HEK293 (cell line): ENCODE measurements around the gene EPHA6.

ENCODE experiments used
- CTCF ChIA-PET: fragments of 350-600 bp; formaldehyde crosslinking; extraction: SDS; loops from one replicate; lab custom pipeline; 2021; ENCODE audit warnings: antibody characterized with exemption; lab: Yijun Ruan, JAX
- POLR2A ChIA-PET: fragments of 300-600 bp; formaldehyde crosslinking; extraction: SDS; loops from one replicate; lab custom pipeline; 2020; ENCODE audit warnings: antibody characterized with exemption, inconsistent platforms; lab: Yijun Ruan, JAX
- H3K27ac ChIP-seq: fragments of 200-500 bp; sonication (Bioruptor generic); 2 replicates; pipeline ENCODE4 v1.5.1; 2014; ENCODE audit warnings: low read depth, low read length, control low read depth, inconsistent platforms; ENCODE audit errors: extremely low read depth
- H3K36me3 ChIP-seq, 2 experiments: fragments of 200-500 bp in 1 of 2; sonication (Bioruptor generic) in 1 of 2; 1 replicate in 1 of 2; 2 replicates in 1 of 2; pipeline ENCODE4 v1.5.1; 2014 to 2017; ENCODE audit warnings: inconsistent platforms in 2 of 2, low read length in 2 of 2; ENCODE audit not compliant: control insufficient read depth in 2 of 2, insufficient read depth in 1 of 2
- H3K4me1 ChIP-seq: fragments of 200-500 bp; sonication (Bioruptor generic); 2 replicates; pipeline ENCODE4 v1.5.1; 2014; ENCODE audit warnings: mild to moderate bottlenecking, low read length, inconsistent platforms; ENCODE audit not compliant: control insufficient read depth, insufficient read depth
- H3K4me3 ChIP-seq: 2 replicates; pipeline ENCODE4 v1.5.1; 2011; ENCODE audit warnings: low read depth, mild to moderate bottlenecking, control low read depth, low read length, moderate library complexity
- H3K9me3 ChIP-seq: fragments of 200-500 bp; sonication (Bioruptor generic); 2 replicates; pipeline ENCODE4 v1.5.1; 2014; ENCODE audit warnings: low read depth, low read length, inconsistent platforms; ENCODE audit not compliant: control insufficient read depth, insufficient read depth
- HOXC10 ChIP-seq: sonication (generic); formaldehyde crosslinking; IDR thresholded peaks from 2 replicates; pipeline ENCODE4 v1.8.1; 2023; ENCODE audit warnings: mild to moderate bottlenecking, missing genetic modification reagents
- KLF1 ChIP-seq: fragments of 450-650 bp; formaldehyde crosslinking; IDR thresholded peaks from 2 replicates; pipeline ENCODE4 v1.5.1; 2016; ENCODE audit warnings: missing biosample characterization, missing genetic modification characterization
- REPIN1 ChIP-seq: fragments of 450-650 bp; formaldehyde crosslinking; IDR thresholded peaks from 2 replicates; pipeline ENCODE4 v1.5.1; 2017; ENCODE audit warnings: missing biosample characterization, missing genetic modification characterization, low read depth
- SCRT2 ChIP-seq: fragments of 450-650 bp; formaldehyde crosslinking; IDR thresholded peaks from 2 replicates; pipeline ENCODE4 v1.5.1; 2016; ENCODE audit warnings: missing biosample characterization, missing genetic modification characterization
- TRIM28 ChIP-seq: IDR thresholded peaks from 2 replicates; pipeline ENCODE4 v1.6.1; 2011; ENCODE audit warnings: low read length, control low read depth, borderline replicate concordance
- ZBTB48 ChIP-seq: fragments of 450-650 bp; formaldehyde crosslinking; IDR thresholded peaks from 2 replicates; pipeline ENCODE4 v1.5.1; 2016; ENCODE audit warnings: missing biosample characterization, missing genetic modification characterization
- ZNF2 ChIP-seq: fragments of 450-650 bp; formaldehyde crosslinking; IDR thresholded peaks from 2 replicates; pipeline ENCODE4 v1.5.1; 2016; ENCODE audit warnings: missing biosample characterization, missing genetic modification characterization
- ZNF311 ChIP-seq: fragments of 450-650 bp; formaldehyde crosslinking; IDR thresholded peaks from 2 replicates; pipeline ENCODE4 v1.5.1; 2017; ENCODE audit warnings: missing biosample characterization, missing genetic modification characterization, borderline replicate concordance
- ZNF514 ChIP-seq: fragments of 450-650 bp; formaldehyde crosslinking; IDR thresholded peaks from 2 replicates; pipeline ENCODE4 v1.5.1; 2016; ENCODE audit warnings: missing biosample characterization, missing genetic modification characterization
- ZNF530 ChIP-seq: fragments of 450-650 bp; formaldehyde crosslinking; IDR thresholded peaks from 2 replicates; pipeline ENCODE4 v1.5.1; 2016; ENCODE audit warnings: low read depth, missing biosample characterization, missing genetic modification characterization
- ZNF548 ChIP-seq: fragments of 450-650 bp; formaldehyde crosslinking; IDR thresholded peaks from 2 replicates; pipeline ENCODE4 v1.5.1; 2016; ENCODE audit warnings: missing biosample characterization, missing genetic modification characterization
- ZNF549 ChIP-seq: fragments of 450-650 bp; IDR thresholded peaks from 2 replicates; pipeline ENCODE4 v1.5.1; 2018; ENCODE audit warnings: missing biosample characterization, missing genetic modification characterization, mild to moderate bottlenecking, inconsistent platforms, moderate library complexity
- ZNF701 ChIP-seq: fragments of 450-650 bp; formaldehyde crosslinking; IDR thresholded peaks from 2 replicates; pipeline ENCODE4 v1.5.1; 2016; ENCODE audit warnings: missing biosample characterization, missing genetic modification characterization
- ZNF768 ChIP-seq: fragments of 450-650 bp; formaldehyde crosslinking; IDR thresholded peaks from 2 replicates; pipeline ENCODE4 v1.5.1; 2018; ENCODE audit warnings: missing biosample characterization, mild to moderate bottlenecking, missing genetic modification characterization
- TF ChIP-seq, protein P1 (sequence below): fragments of 450-650 bp; formaldehyde crosslinking; IDR thresholded peaks from 2 replicates; pipeline ENCODE4 v1.5.1; 2016; ENCODE audit warnings: missing biosample characterization, missing genetic modification characterization
- TF ChIP-seq, protein P2 (sequence below): fragments of 450-650 bp; formaldehyde crosslinking; IDR thresholded peaks from 2 replicates; pipeline ENCODE4 v1.5.1; 2016; ENCODE audit warnings: missing biosample characterization, missing genetic modification characterization
- TF ChIP-seq, protein P3 (sequence below): fragments of 450-650 bp; formaldehyde crosslinking; IDR thresholded peaks from 2 replicates; pipeline ENCODE4 v1.5.1; 2016; ENCODE audit warnings: missing biosample characterization, missing genetic modification characterization

The EPHA6 gene

DNA sequence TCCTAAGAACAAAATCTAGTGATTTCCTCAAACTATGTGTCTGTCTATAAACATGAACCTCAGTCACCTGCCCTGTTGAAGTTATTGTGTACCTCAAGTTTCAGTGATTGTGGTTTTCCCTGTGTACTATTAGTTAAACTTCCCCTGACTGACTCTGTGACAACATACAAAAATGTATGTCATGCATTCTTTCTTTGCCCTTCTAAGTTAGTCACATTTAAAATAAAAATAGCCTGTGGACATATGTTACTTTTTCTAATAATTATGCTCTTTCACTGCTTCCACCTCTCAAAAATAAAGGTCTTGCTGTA lies 29.8 kb downstream of the EPHA6 start (continued):
- TF ChIP-seq, protein P1, sequence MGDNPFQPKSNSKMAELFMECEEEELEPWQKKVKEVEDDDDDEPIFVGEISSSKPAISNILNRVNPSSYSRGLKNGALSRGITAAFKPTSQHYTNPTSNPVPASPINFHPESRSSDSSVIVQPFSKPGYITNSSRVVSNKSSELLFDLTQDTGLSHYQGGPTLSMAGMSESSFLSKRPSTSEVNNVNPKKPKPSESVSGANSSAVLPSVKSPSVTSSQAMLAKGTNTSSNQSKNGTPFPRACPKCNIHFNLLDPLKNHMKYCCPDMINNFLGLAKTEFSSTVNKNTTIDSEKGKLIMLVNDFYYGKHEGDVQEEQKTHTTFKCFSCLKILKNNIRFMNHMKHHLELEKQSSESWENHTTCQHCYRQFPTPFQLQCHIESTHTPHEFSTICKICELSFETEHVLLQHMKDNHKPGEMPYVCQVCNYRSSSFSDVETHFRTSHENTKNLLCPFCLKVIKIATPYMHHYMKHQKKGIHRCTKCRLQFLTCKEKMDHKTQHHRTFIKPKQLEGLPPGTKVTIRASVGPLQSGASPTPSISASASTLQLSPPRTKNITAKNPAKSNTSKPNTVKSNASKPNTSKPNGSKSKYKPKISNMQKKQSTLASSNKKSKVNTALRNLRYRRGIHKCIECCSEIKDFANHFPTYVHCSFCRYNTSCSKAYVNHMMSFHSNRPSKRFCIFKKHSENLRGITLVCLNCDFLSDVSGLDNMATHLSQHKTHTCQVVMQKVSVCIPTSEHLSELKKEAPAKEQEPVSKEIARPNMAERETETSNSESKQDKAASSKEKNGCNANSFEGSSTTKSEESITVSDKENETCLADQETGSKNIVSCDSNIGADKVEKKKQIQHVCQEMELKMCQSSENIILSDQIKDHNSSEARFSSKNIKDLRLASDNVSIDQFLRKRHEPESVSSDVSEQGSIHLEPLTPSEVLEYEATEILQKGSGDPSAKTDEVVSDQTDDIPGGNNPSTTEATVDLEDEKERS (tag by site-specific recombination): no peak
- TF ChIP-seq HOXC10 (CRISPR knock-in tag) (no peak), ZNF768 (no peak)

DNA sequence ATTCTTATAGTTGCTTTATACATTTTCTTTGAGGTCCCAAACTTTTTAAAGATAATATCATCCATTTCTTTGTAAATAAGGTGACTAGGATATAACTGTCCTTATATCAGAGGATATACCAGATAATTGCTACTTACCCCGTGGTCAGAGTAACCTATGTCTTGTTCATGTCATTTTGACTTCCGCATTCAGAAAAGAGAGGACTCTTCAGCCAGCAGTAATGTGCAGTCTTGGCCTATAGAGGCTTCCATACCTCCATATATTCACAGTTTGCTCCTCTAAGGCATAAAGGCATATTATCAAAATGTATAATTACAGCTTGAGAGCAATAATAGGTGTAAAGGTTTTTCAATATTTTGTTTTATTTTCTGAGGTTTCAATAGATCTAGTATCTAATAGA lies 38.5 kb downstream of the EPHA6 start:
- H3K4me3 ChIP-seq: no peak overlapping the region
- CTCF ChIA-PET: interaction anchor here (1.4 kb wide), 1 partner anchor 11 kb away, joined by 3 read pairs; no protein-coding TSS in a partner anchor
- TF ChIP-seq, protein P2, sequence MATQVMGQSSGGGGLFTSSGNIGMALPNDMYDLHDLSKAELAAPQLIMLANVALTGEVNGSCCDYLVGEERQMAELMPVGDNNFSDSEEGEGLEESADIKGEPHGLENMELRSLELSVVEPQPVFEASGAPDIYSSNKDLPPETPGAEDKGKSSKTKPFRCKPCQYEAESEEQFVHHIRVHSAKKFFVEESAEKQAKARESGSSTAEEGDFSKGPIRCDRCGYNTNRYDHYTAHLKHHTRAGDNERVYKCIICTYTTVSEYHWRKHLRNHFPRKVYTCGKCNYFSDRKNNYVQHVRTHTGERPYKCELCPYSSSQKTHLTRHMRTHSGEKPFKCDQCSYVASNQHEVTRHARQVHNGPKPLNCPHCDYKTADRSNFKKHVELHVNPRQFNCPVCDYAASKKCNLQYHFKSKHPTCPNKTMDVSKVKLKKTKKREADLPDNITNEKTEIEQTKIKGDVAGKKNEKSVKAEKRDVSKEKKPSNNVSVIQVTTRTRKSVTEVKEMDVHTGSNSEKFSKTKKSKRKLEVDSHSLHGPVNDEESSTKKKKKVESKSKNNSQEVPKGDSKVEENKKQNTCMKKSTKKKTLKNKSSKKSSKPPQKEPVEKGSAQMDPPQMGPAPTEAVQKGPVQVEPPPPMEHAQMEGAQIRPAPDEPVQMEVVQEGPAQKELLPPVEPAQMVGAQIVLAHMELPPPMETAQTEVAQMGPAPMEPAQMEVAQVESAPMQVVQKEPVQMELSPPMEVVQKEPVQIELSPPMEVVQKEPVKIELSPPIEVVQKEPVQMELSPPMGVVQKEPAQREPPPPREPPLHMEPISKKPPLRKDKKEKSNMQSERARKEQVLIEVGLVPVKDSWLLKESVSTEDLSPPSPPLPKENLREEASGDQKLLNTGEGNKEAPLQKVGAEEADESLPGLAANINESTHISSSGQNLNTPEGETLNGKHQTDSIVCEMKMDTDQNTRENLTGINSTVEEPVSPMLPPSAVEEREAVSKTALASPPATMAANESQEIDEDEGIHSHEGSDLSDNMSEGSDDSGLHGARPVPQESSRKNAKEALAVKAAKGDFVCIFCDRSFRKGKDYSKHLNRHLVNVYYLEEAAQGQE: no peak
- TF ChIP-seq ZNF2 (tag by site-specific recombination) (no peak), TRIM28 (no peak), ZNF768 (no peak), SCRT2 (no peak), KLF1 (tag by site-specific recombination) (no peak), ZNF701 (tag by site-specific recombination) (no peak), ZNF548 (no peak), ZBTB48 (tag by site-specific recombination) (no peak), ZNF311 (tag by site-specific recombination) (no peak), REPIN1 (no peak), ZNF514 (tag by site-specific recombination) (no peak), ZNF530 (tag by site-specific recombination) (no peak), ZNF549 (no peak)
- TF ChIP-seq, protein P3, sequence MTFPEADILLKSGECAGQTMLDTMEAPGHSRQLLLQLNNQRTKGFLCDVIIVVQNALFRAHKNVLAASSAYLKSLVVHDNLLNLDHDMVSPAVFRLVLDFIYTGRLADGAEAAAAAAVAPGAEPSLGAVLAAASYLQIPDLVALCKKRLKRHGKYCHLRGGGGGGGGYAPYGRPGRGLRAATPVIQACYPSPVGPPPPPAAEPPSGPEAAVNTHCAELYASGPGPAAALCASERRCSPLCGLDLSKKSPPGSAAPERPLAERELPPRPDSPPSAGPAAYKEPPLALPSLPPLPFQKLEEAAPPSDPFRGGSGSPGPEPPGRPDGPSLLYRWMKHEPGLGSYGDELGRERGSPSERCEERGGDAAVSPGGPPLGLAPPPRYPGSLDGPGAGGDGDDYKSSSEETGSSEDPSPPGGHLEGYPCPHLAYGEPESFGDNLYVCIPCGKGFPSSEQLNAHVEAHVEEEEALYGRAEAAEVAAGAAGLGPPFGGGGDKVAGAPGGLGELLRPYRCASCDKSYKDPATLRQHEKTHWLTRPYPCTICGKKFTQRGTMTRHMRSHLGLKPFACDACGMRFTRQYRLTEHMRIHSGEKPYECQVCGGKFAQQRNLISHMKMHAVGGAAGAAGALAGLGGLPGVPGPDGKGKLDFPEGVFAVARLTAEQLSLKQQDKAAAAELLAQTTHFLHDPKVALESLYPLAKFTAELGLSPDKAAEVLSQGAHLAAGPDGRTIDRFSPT: no peak
- TF ChIP-seq, protein P1 (tag by site-specific recombination): no peak
- TF ChIP-seq, all 188 proteins: peak for 0
- POLR2A ChIA-PET: no interaction called here
- Histone ChIP-seq H3K27ac (no peak overlapping the region), H3K9me3 (no peaks in the 10 kb centered on the region), H3K4me1 (no peaks in the 10 kb centered on the region), H3K36me3 (no peaks in the 10 kb centered on the region)
